ENCODE data around the gene SEC23B. TPM values are rescaled to one million over a fixed set of nuclear protein-coding genes. Genes with fewer than 3 reads are reported as not detected.

SEC23B gene
- total RNA-seq (2014; rRNA removed; shearing (Covaris generic)) (40.3 and 42.6 TPM in 2 replicates), total RNA-seq (2022) (51.6 and 52.6 TPM in 2 replicates), Bru-seq, nascent RNA (percentile 76 among the genes with signal in this experiment), BruChase-seq, experiment 1, labeled RNA remaining after a 6-hour chase (percentile 83 among the genes with signal in this experiment), BruChase-seq, experiment 2, labeled RNA remaining after a 2-hour chase (percentile 76 among the genes with signal in this experiment)
- long read RNA-seq, transcript SEC23B-202 (20 exons, 3,464 nt): major isoform, 86 of 172 reads
- long read RNA-seq, transcript SEC23B-204 (20 exons, 3,484 nt): minor isoform, 48 of 172 reads
- long read RNA-seq, partial matches to known transcripts: 17 of 172 reads
- long read RNA-seq, other reads (novel, unspliced or antisense): 17 of 172 reads

DNA sequence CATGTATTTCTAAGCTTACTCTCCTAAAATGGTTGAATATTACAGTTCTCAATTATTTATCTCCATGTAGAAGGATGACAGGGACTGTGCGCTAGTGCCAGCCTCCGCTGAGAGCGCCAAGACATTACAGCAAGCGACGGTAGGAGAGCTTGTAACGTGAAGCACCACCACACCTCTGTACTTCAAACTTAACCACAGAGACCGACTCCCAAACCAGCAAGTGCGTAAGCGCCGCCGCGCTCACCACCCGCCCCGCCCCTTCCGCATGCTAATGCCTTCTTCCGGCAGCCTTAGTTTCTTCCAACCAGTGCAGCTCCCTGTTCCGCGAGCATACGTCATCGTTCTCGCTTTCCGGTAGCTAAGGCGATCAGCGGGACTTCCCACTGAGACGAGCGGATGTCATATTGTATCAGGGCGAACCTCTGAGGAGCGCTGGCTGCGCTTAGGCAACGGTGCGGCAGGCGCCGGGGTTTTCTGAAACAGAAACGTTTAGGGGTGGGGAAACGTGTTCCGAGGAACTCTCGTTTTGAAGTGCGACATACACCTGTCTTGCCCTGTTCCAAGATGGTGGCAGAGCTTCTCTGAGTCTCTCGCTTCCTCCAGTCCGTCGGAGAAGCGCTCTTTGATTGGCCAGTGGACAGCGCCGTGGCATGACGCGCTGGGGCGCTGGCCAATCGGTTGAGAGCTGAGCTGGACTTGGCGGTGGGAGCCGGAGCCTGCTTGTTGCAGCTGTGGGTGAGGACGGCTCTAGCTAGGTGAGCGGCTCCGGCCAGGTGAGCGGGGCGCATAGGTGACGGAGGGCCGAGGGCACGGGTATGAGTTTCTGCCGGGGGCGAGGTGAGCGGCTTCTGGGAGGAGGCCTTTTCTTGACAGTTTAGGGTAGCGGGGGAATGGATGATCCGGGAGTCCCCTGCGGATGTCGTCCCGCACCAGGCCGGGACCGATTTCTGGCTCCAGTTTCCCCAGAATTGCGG lies at the start of gene SEC23B:
Gene SEC23B, plus strand, starts transcription at position 723 of the 974 bp plus-strand sequence. CDS start 2,896 bp downstream, outside the sequence.
- Histone ChIP-seq H3K9me3 (ENCODE audit: low read length) (no peaks in the 10 kb centered on the region), H3K79me2 (ENCODE audit: insufficient read depth, low read depth, low read length) (peaks cover 16% of the 10 kb centered on the region; the same call in 1 of the 2 replicates), H2AFZ (ENCODE audit: low read length) (peak within 1 kb of the TSS; percentile 95), H3K4me3 (ENCODE audit: low read depth, low read length, poor library complexity, severe bottlenecking) (peak within 1 kb of the TSS; percentile 91), H3K27ac (ENCODE audit: low read depth, low read length, poor library complexity, severe bottlenecking) (peak within 1 kb of the TSS; percentile 90), H3K4me2 (ENCODE audit: low read length) (peak within 1 kb of the TSS; percentile 86), H3K9me2 (ENCODE audit: insufficient read depth, low read length) (no peaks in the 10 kb centered on the region), H3K4me1 (ENCODE audit: insufficient read depth, low read length, poor library complexity, severe bottlenecking) (peaks cover 15% of the 10 kb centered on the region), H4K20me1 (ENCODE audit: insufficient read depth, low read length) (no peaks in the 10 kb centered on the region), H3K36me3 (ENCODE audit: insufficient read depth, low read length) (peaks cover 26% of the 10 kb centered on the region)
- intact Hi-C loops (cut with micrococcal nuclease; ENCODE audit: unreplicated experiment): loop anchor here (1.0 to 10.0 kb wide), 4 partner anchors 40 to 543 kb away; partner anchors contain the start of genes DZANK1, MGME1, POLR3F and SMIM26
- POLR2A ChIA-PET: interaction anchor here (0.5 to 4.6 kb wide), 29 partner anchors 8 to 1544 kb away, joined by 3 to 101 read pairs (median 4); partner anchors contain the start of genes CFAP61, CRNKL1, DTD1 and DZANK1
- peak; percentile 97 for DNase-seq (ENCODE audit: low spot score)
- TF ChIP-seq CTCF (conservative IDR thresholded peaks at IDR 0.05; ENCODE audit: low read length) (no peak), EZH2phosphoT487 (IDR thresholded peaks at IDR 0.05; ENCODE audit: borderline replicate concordance, low read depth, low read length) (no peak)
- CTCF ChIA-PET (ENCODE audit: unreplicated experiment): interaction anchor here (0.7 to 1.2 kb wide), 3 partner anchors 10 to 102 kb away, joined by 3 read pairs; no protein-coding TSS in a partner anchor
- BruUV-seq (replicated peaks): no TSS peak

GRCh38 chr20:18465536-18466200 lies 42.1 kb upstream of the SEC23B start:
- no peak for TF ChIP-seq EZH2phosphoT487 (IDR thresholded peaks at IDR 0.05; ENCODE audit: borderline replicate concordance, low read depth, low read length)
- TF ChIP-seq CTCF (conservative IDR thresholded peaks at IDR 0.05; ENCODE audit: low read length): no peak
- peak overlapping the region; percentile 86 for H3K4me3 ChIP-seq (ENCODE audit: low read depth, low read length, poor library complexity, severe bottlenecking)
- no peak for DNase-seq (ENCODE audit: low spot score)
- H4K20me1 ChIP-seq (ENCODE audit: insufficient read depth, low read length): no peaks in the 10 kb centered on the region
- H3K9me2 ChIP-seq (ENCODE audit: insufficient read depth, low read length): no peaks in the 10 kb centered on the region
- BruUV-seq (replicated peaks): no TSS peak
- no peak overlapping the region for H3K27ac ChIP-seq (ENCODE audit: low read depth, low read length, poor library complexity, severe bottlenecking)
- peaks cover 22% of the 10 kb centered on the region for H3K79me2 ChIP-seq (ENCODE audit: insufficient read depth, low read depth, low read length)
- H3K9me3 ChIP-seq (ENCODE audit: low read length): no peaks in the 10 kb centered on the region
- H3K4me2 ChIP-seq (ENCODE audit: low read length): peak overlapping the region; percentile 81
- intact Hi-C loops (cut with micrococcal nuclease; ENCODE audit: unreplicated experiment): loop anchor here (2.0 to 10.0 kb wide), 2 partner anchors 101 to 181 kb away; partner anchors contain the start of genes SMIM26 and ZNF133
- H3K36me3 ChIP-seq (ENCODE audit: insufficient read depth, low read length): peaks cover 11% of the 10 kb centered on the region; the same call in 1 of the 2 replicates
- H3K4me1 ChIP-seq (ENCODE audit: insufficient read depth, low read length, poor library complexity, severe bottlenecking): peaks cover 17% of the 10 kb centered on the region
- CTCF ChIA-PET (ENCODE audit: unreplicated experiment): interaction anchor here (1.1 kb wide), 1 partner anchor 20 kb away, joined by 3 read pairs; no protein-coding TSS in a partner anchor
- peak overlapping the region; percentile 70; the same call in 1 of the 2 replicates for H2AFZ ChIP-seq (ENCODE audit: low read length)
- POLR2A ChIA-PET: interaction anchor here (0.6 to 2.7 kb wide), 8 partner anchors 10 to 641 kb away, joined by 3 to 15 read pairs (median 4); partner anchors contain the start of genes RBBP9 and SEC23B
